ENCODE measurements around the gene S100A2.
"Not testable (repeated sequence)": the region's sequence is repeated elsewhere in the genome, so short reads cannot be mapped to it uniquely, and the experiment has no call there.

Gene S100A2

GRCh38 chr1:153607381-153607780 lies 41.7 kb upstream of the S100A2 start:
- no peaks in the 10 kb centered on the region for H3K36me3 ChIP-seq (ENCODE audit: insufficient read depth, low read length)
- H3K4me1 ChIP-seq (ENCODE audit: insufficient read depth, low read length): peaks cover 27% of the 10 kb centered on the region
- no peaks in the 10 kb centered on the region for H3K9me3 ChIP-seq (ENCODE audit: control insufficient read depth, insufficient read depth, low read length)
- H3K9ac ChIP-seq (ENCODE audit: low read depth, low read length): no peak overlapping the region

GRCh38 chr1:153606194-153606593 lies 40.5 kb upstream of the S100A2 start:
- Histone ChIP-seq H3K4me1 (ENCODE audit: insufficient read depth, low read length) (peaks cover 20% of the 10 kb centered on the region), H3K9ac (ENCODE audit: low read depth, low read length) (no peak overlapping the region), H3K36me3 (ENCODE audit: insufficient read depth, low read length) (no peaks in the 10 kb centered on the region), H3K9me3 (ENCODE audit: control insufficient read depth, insufficient read depth, low read length) (no peaks in the 10 kb centered on the region)

- no peaks in the 10 kb centered on the region for H3K9me3 ChIP-seq (ENCODE audit: control insufficient read depth, insufficient read depth, low read length)
- peaks cover 4% of the 10 kb centered on the region; the same call in 1 of the 2 replicates for H3K4me1 ChIP-seq (ENCODE audit: insufficient read depth, low read length)
- H3K9ac ChIP-seq (ENCODE audit: low read depth, low read length): no peak overlapping the region
- H3K36me3 ChIP-seq (ENCODE audit: insufficient read depth, low read length): no peaks in the 10 kb centered on the region
These were observed 37.1 kb upstream of the S100A2 start for GRCh38 chr1:153602749-153603148.

- H3K9ac ChIP-seq (ENCODE audit: low read depth, low read length): no peak overlapping the region
- no peaks in the 10 kb centered on the region; the same call in 1 of the 2 replicates for H3K4me1 ChIP-seq (ENCODE audit: insufficient read depth, low read length)
- no peaks in the 10 kb centered on the region for H3K9me3 ChIP-seq (ENCODE audit: control insufficient read depth, insufficient read depth, low read length)
- H3K36me3 ChIP-seq (ENCODE audit: insufficient read depth, low read length): no peaks in the 10 kb centered on the region
These were observed 34.2 kb upstream of the S100A2 start for GRCh38 chr1:153599847-153600246.

- H3K36me3 ChIP-seq (ENCODE audit: insufficient read depth, low read length): no peaks in the 10 kb centered on the region
- no peak overlapping the region for H3K9ac ChIP-seq (ENCODE audit: low read depth, low read length)
- no peaks in the 10 kb centered on the region for H3K9me3 ChIP-seq (ENCODE audit: control insufficient read depth, insufficient read depth, low read length)
- H3K4me1 ChIP-seq (ENCODE audit: insufficient read depth, low read length): no peaks in the 10 kb centered on the region; the same call in 1 of the 2 replicates
These were observed 32.9 kb upstream of the S100A2 start for GRCh38 chr1:153598309-153599172.

GRCh38 chr1:153597206-153597605 lies 31.6 kb upstream of the S100A2 start:
- Histone ChIP-seq H3K9me3 (ENCODE audit: control insufficient read depth, insufficient read depth, low read length) (no peaks in the 10 kb centered on the region), H3K36me3 (ENCODE audit: insufficient read depth, low read length) (no peaks in the 10 kb centered on the region), H3K9ac (ENCODE audit: low read depth, low read length) (no peak overlapping the region), H3K4me1 (ENCODE audit: insufficient read depth, low read length) (peaks cover 3% of the 10 kb centered on the region; the same call in 1 of the 2 replicates)

GRCh38 chr1:153592748-153593147 lies 27.1 kb upstream of the S100A2 start:
- Histone ChIP-seq H3K9me3 (ENCODE audit: control insufficient read depth, insufficient read depth, low read length) (no peaks in the 10 kb centered on the region), H3K4me1 (ENCODE audit: insufficient read depth, low read length) (0 out of 2 replicates have a peak, but pooled peaks cover 3% of the 10 kb centered on the region), H3K9ac (ENCODE audit: low read depth, low read length) (no peak overlapping the region), H3K36me3 (ENCODE audit: insufficient read depth, low read length) (no peaks in the 10 kb centered on the region)

GRCh38 chr1:153588482-153588881 lies 22.8 kb upstream of the S100A2 start:
- Histone ChIP-seq H3K36me3 (ENCODE audit: insufficient read depth, low read length) (no peaks in the 10 kb centered on the region), H3K9me3 (ENCODE audit: control insufficient read depth, insufficient read depth, low read length) (no peaks in the 10 kb centered on the region), H3K4me1 (ENCODE audit: insufficient read depth, low read length) (0 out of 2 replicates have a peak, but pooled peaks cover 3% of the 10 kb centered on the region), H3K9ac (ENCODE audit: low read depth, low read length) (no peak overlapping the region)

GRCh38 chr1:153588033-153588432 lies 22.4 kb upstream of the S100A2 start:
- not testable (repeated sequence) for H3K9ac ChIP-seq (ENCODE audit: low read depth, low read length); H3K4me1 ChIP-seq (ENCODE audit: insufficient read depth, low read length); H3K9me3 ChIP-seq (ENCODE audit: control insufficient read depth, insufficient read depth, low read length); H3K36me3 ChIP-seq (ENCODE audit: insufficient read depth, low read length)

- Histone ChIP-seq H3K4me1 (ENCODE audit: insufficient read depth, low read length) (no peaks in the 10 kb centered on the region), H3K9me3 (ENCODE audit: control insufficient read depth, insufficient read depth, low read length) (no peaks in the 10 kb centered on the region), H3K36me3 (ENCODE audit: insufficient read depth, low read length) (no peaks in the 10 kb centered on the region), H3K9ac (ENCODE audit: low read depth, low read length) (no peak overlapping the region)
These were observed 21.7 kb upstream of the S100A2 start for GRCh38 chr1:153587314-153587713.

- no peak overlapping the region for H3K9ac ChIP-seq (ENCODE audit: low read depth, low read length)
- H3K9me3 ChIP-seq (ENCODE audit: control insufficient read depth, insufficient read depth, low read length): no peaks in the 10 kb centered on the region
- no peaks in the 10 kb centered on the region for H3K36me3 ChIP-seq (ENCODE audit: insufficient read depth, low read length)
- no peaks in the 10 kb centered on the region for H3K4me1 ChIP-seq (ENCODE audit: insufficient read depth, low read length)
These were observed 20.7 kb upstream of the S100A2 start for GRCh38 chr1:153586347-153586746.

- no peaks in the 10 kb centered on the region for H3K36me3 ChIP-seq (ENCODE audit: insufficient read depth, low read length)
- no peak overlapping the region for H3K9ac ChIP-seq (ENCODE audit: low read depth, low read length)
- H3K9me3 ChIP-seq (ENCODE audit: control insufficient read depth, insufficient read depth, low read length): no peaks in the 10 kb centered on the region
- no peaks in the 10 kb centered on the region for H3K4me1 ChIP-seq (ENCODE audit: insufficient read depth, low read length)
These were observed 19.4 kb upstream of the S100A2 start for GRCh38 chr1:153585006-153585405.

- Histone ChIP-seq H3K36me3 (ENCODE audit: insufficient read depth, low read length) (no peaks in the 10 kb centered on the region), H3K9me3 (ENCODE audit: control insufficient read depth, insufficient read depth, low read length) (no peaks in the 10 kb centered on the region), H3K4me1 (ENCODE audit: insufficient read depth, low read length) (peaks cover 3% of the 10 kb centered on the region), H3K9ac (ENCODE audit: low read depth, low read length) (no peak overlapping the region)
These were observed 18.3 kb upstream of the S100A2 start for GRCh38 chr1:153583976-153584375.

GRCh38 chr1:153583514-153583913 lies 17.9 kb upstream of the S100A2 start:
- H3K9me3 ChIP-seq (ENCODE audit: control insufficient read depth, insufficient read depth, low read length); H3K4me1 ChIP-seq (ENCODE audit: insufficient read depth, low read length); H3K9ac ChIP-seq (ENCODE audit: low read depth, low read length); H3K36me3 ChIP-seq (ENCODE audit: insufficient read depth, low read length): not testable (repeated sequence)

GRCh38 chr1:153582836-153583235 lies 17.2 kb upstream of the S100A2 start:
- H3K9me3 ChIP-seq (ENCODE audit: control insufficient read depth, insufficient read depth, low read length); H3K9ac ChIP-seq (ENCODE audit: low read depth, low read length); H3K36me3 ChIP-seq (ENCODE audit: insufficient read depth, low read length): not testable (repeated sequence)
- peaks cover 12% of the 10 kb centered on the region for H3K4me1 ChIP-seq (ENCODE audit: insufficient read depth, low read length)

Measured in ES-I3 (cell line).